Sigmoid colon (tissue), 7 donors: ENCODE data around the gene GRIN2A. TPM values are rescaled to one million over a fixed set of nuclear protein-coding genes. Genes with fewer than 3 reads are reported as not detected.

Source experiments
- DNase-seq: peaks from one replicate; pipeline ENCODE4 v3.0.0-alpha.2; 2019
- H3K27ac ChIP-seq, 4 donors: fragments of 200-600 bp; sonication (generic); one replicate each; pipeline ENCODE4 v1.5.1; 2016 to 2019; ENCODE audit warnings: mild to moderate bottlenecking in 1 of 4
- H3K27me3 ChIP-seq, 3 donors: fragments of 200-600 bp; sonication (generic); one replicate each; pipeline ENCODE4 v1.5.1; 2019; ENCODE audit warnings: mild to moderate bottlenecking in 1 of 3
- H3K36me3 ChIP-seq, 4 donors: fragments of 200-600 bp; sonication (generic); one replicate each; pipeline ENCODE4 v1.5.1; 2016 to 2019
- H3K4me1 ChIP-seq, 4 donors: fragments of 200-600 bp; sonication (generic); one replicate each; pipeline ENCODE4 v1.5.1; 2017 to 2019
- H3K4me3 ChIP-seq, 4 donors: fragments of 200-600 bp; sonication (generic); one replicate each; pipeline ENCODE4 v1.5.1; 2017 to 2019; ENCODE audit warnings: mild to moderate bottlenecking in 2 of 4, moderate library complexity in 1 of 4
- H3K9me3 ChIP-seq, 4 donors: fragments of 200-600 bp in 3 of 4; sonication (generic) in 3 of 4; one replicate each; pipeline versions ENCODE4 v1.5.1 to v1.6.1; 2013 to 2019
- CTCF ChIP-seq, 4 experiments: fragments of 450-650 bp in 3 of 4; fragments of 200-600 bp in 1 of 4; IDR thresholded peaks; one replicate each; pipeline ENCODE4 v1.5.1; 2016 to 2019; ENCODE audit warnings: antibody characterized with exemption in 4 of 4, mild to moderate bottlenecking in 3 of 4, moderate library complexity in 2 of 4
- EP300 ChIP-seq, 4 donors: sonication (generic); formaldehyde crosslinking; IDR thresholded peaks; one replicate each; pipeline ENCODE4 v1.6.1; 2017; ENCODE audit warnings: antibody characterized with exemption in 4 of 4
- POLR2A ChIP-seq, 2 donors: fragments of 450-650 bp; IDR thresholded peaks; one replicate each; pipeline ENCODE4 v1.6.1; 2016; ENCODE audit warnings: antibody characterized with exemption in 2 of 2, mild to moderate bottlenecking in 2 of 2, moderate library complexity in 2 of 2
- POLR2AphosphoS5 ChIP-seq, 4 donors: sonication (generic); formaldehyde crosslinking; IDR thresholded peaks; one replicate each; pipeline ENCODE4 v1.6.1; 2017; ENCODE audit warnings: antibody characterized with exemption in 4 of 4
- WGBS, 2 donors: extraction: QIAGEN DNeasy Blood & Tissue Kit; methylation state at CpG; one replicate each; pipeline ENCODE4 v1.1.7; 2013; 5-methylcytosine and 5-hydroxymethylcytosine counted together
- intact Hi-C: fragments of 100-400 bp; cut with DNase I; formaldehyde crosslinking; loops from one replicate; pipeline ENCODE4 v1.15.1; 2023
- polyA plus RNA-seq, 3 donors: library from polyadenylated mRNA; stranded (reverse); fragments of 200-250 nt; gene quantifications; one replicate each; pipeline ENCODE4 v1.2.3, GENCODE V29; 2013
- total RNA-seq, 4 donors: library from RNA; depleted of rRNA; stranded (reverse); fragments of >200 nt; gene quantifications; one replicate each; pipeline ENCODE4 v1.1.0, GENCODE V29; 2016
- donor health status: healthy with polysubstance abuse.
- donor health status: Bipolar disorder and iron deficiency.
- donor health status: healthy.

The GRIN2A gene
- total and polyA plus RNA-seq, 7 donors: under 0.01 to 0.36 (median 0.09) TPM

- 85 to 86% methylated on average over 8 of the region's 8 CpGs for WGBS, 2 donors
- H3K9me3 ChIP-seq: no peaks in the 10 kb centered on the region
- H3K4me3 ChIP-seq: no peak overlapping the region
- intact Hi-C loops: no loop called here
- no peaks in the 10 kb centered on the region for H3K27me3 ChIP-seq
- H3K36me3 ChIP-seq: no peaks in the 10 kb centered on the region
- no peaks in the 10 kb centered on the region for H3K4me1 ChIP-seq
- no peak for TF ChIP-seq CTCF (IDR thresholded peaks at IDR 0.05)
- TF ChIP-seq EP300 (IDR thresholded peaks at IDR 0.05): no peak
- no peak for TF ChIP-seq POLR2A (IDR thresholded peaks at IDR 0.05)
- TF ChIP-seq POLR2AphosphoS5 (IDR thresholded peaks at IDR 0.05): no peak
- no peak for DNase-seq
- H3K27ac ChIP-seq: no peak overlapping the region
These were observed 28.2 kb downstream of the GRIN2A start for GRCh38 chr16:10153985-10154384.

- no peak for DNase-seq
These were observed 30.5 kb downstream of the GRIN2A start for GRCh38 chr16:10151718-10152117.

GRCh38 chr16:10150906-10151305 lies 31.3 kb downstream of the GRIN2A start:
- Histone ChIP-seq H3K27ac (no peak overlapping the region), H3K36me3 (no peaks in the 10 kb centered on the region), H3K4me1 (no peaks in the 10 kb centered on the region), H3K4me3 (no peak overlapping the region), H3K27me3 (no peaks in the 10 kb centered on the region), H3K9me3 (no peaks in the 10 kb centered on the region)
- WGBS, 2 donors: 80 to 84% methylated on average over 4 of the region's 4 CpGs
- TF ChIP-seq POLR2AphosphoS5 (IDR thresholded peaks at IDR 0.05) (no peak), EP300 (IDR thresholded peaks at IDR 0.05) (no peak), POLR2A (IDR thresholded peaks at IDR 0.05) (no peak), CTCF (IDR thresholded peaks at IDR 0.05) (no peak)
- intact Hi-C loops: no loop called here
- DNase-seq: no peak

More at GRCh38 chr16:10151718-10152117, 30.5 kb downstream of the GRIN2A start:
- H3K9me3 ChIP-seq: no peaks in the 10 kb centered on the region
- H3K36me3 ChIP-seq: no peaks in the 10 kb centered on the region
- intact Hi-C loops: no loop called here
- 52 to 68% methylated on average over 6 of the region's 6 CpGs for WGBS, 2 donors
- TF ChIP-seq EP300 (IDR thresholded peaks at IDR 0.05): no peak
- no peak for TF ChIP-seq POLR2A (IDR thresholded peaks at IDR 0.05)
- TF ChIP-seq CTCF (IDR thresholded peaks at IDR 0.05): no peak
- no peak for TF ChIP-seq POLR2AphosphoS5 (IDR thresholded peaks at IDR 0.05)
- no peak overlapping the region for H3K27ac ChIP-seq
- H3K27me3 ChIP-seq: no peaks in the 10 kb centered on the region
- H3K4me3 ChIP-seq: no peak overlapping the region
- H3K4me1 ChIP-seq: no peaks in the 10 kb centered on the region

GRCh38 chr16:10145542-10146035 lies 36.6 kb downstream of the GRIN2A start:
- H3K4me1 ChIP-seq: no peaks in the 10 kb centered on the region
- TF ChIP-seq POLR2A (IDR thresholded peaks at IDR 0.05) (no peak), CTCF (IDR thresholded peaks at IDR 0.05) (no peak), EP300 (IDR thresholded peaks at IDR 0.05) (no peak), POLR2AphosphoS5 (IDR thresholded peaks at IDR 0.05) (no peak)
- no peak overlapping the region for H3K27ac ChIP-seq
- 67 to 70% methylated on average over 4 of the region's 4 CpGs for WGBS, 2 donors
- H3K4me3 ChIP-seq: no peak overlapping the region
- H3K9me3 ChIP-seq: no peaks in the 10 kb centered on the region
- DNase-seq: no peak
- no peaks in the 10 kb centered on the region for H3K27me3 ChIP-seq
- H3K36me3 ChIP-seq: no peaks in the 10 kb centered on the region
- intact Hi-C loops: no loop called here

GRCh38 chr16:10141671-10142070 lies 40.6 kb downstream of the GRIN2A start:
- intact Hi-C loops: no loop called here
- TF ChIP-seq POLR2AphosphoS5 (IDR thresholded peaks at IDR 0.05): no peak
- no peak for TF ChIP-seq EP300 (IDR thresholded peaks at IDR 0.05)
- TF ChIP-seq CTCF (IDR thresholded peaks at IDR 0.05): no peak
- no peak for TF ChIP-seq POLR2A (IDR thresholded peaks at IDR 0.05)

More at GRCh38 chr16:10141671-10142070, 40.6 kb downstream of the GRIN2A start:
- Histone ChIP-seq H3K27ac (no peak overlapping the region), H3K4me3 (no peak overlapping the region), H3K36me3 (no peaks in the 10 kb centered on the region), H3K27me3 (no peaks in the 10 kb centered on the region), H3K9me3 (no peaks in the 10 kb centered on the region), H3K4me1 (peaks cover 0 to 7% (median 0%) of the 10 kb centered on the region in 4 donors)
- no peak for DNase-seq
